DMS53 (cell line): Measurements from ENCODE around the gene DGKB.
A peak's percentile ranks its signal among the peaks of the same experiment; 100 is the strongest.

ENCODE experiments used
- DNase-seq: peaks from one replicate; lab custom pipeline; 2025; lab: John Stamatoyannopoulos, UW

DGKB gene

GRCh38 chr7:14760730-14761478 is 141.6 kb downstream of the DGKB start:
- DNase-seq, result no peak

- DNase-seq, result no peak
These were observed 142.8 kb downstream of the DGKB start for GRCh38 chr7:14759785-14760184.

- peak; percentile 77 for DNase-seq
These were observed 147.9 kb downstream of the DGKB start for GRCh38 chr7:14754631-14755030.

GRCh38 chr7:14752301-14752700 is 150.2 kb downstream of the DGKB start:
- no peak for DNase-seq

- DNase-seq, result no peak
These were observed 151.1 kb downstream of the DGKB start for GRCh38 chr7:14751461-14751860.

GRCh38 chr7:14748461-14748860 is 154.1 kb downstream of the DGKB start:
- DNase-seq, result peak; percentile 42

GRCh38 chr7:14747701-14748100 is 154.8 kb downstream of the DGKB start:
- DNase-seq, result no peak

GRCh38 chr7:14745076-14745475 is 157.5 kb downstream of the DGKB start:
- no peak for DNase-seq

GRCh38 chr7:14740606-14741005 is 161.9 kb downstream of the DGKB start:
- peak; percentile 36 for DNase-seq

GRCh38 chr7:14739841-14740185 is 162.7 kb downstream of the DGKB start:
- peak; percentile 87 for DNase-seq

GRCh38 chr7:14739168-14739840 is 163.2 kb downstream of the DGKB start:
- peak; percentile 87 for DNase-seq

- DNase-seq, result no peak
These were observed 164.5 kb downstream of the DGKB start for GRCh38 chr7:14738086-14738485.

- peak; percentile 61 for DNase-seq
These were observed 167.7 kb downstream of the DGKB start for GRCh38 chr7:14734839-14735321.

GRCh38 chr7:14720785-14721184 is 181.8 kb downstream of the DGKB start:
- no peak for DNase-seq

GRCh38 chr7:14717816-14718215 is 184.7 kb downstream of the DGKB start:
- peak; percentile 72 for DNase-seq

- no peak for DNase-seq
These were observed 185.4 kb downstream of the DGKB start for GRCh38 chr7:14717169-14717568.

GRCh38 chr7:14714161-14714728 is 188.3 kb downstream of the DGKB start:
- DNase-seq, result no peak

- peak; percentile 32 for DNase-seq
These were observed 204.3 kb downstream of the DGKB start for GRCh38 chr7:14698239-14698638.

- no peak for DNase-seq
These were observed 204.9 kb downstream of the DGKB start for GRCh38 chr7:14697684-14698083.

- DNase-seq, result peak; percentile 55
These were observed 210.9 kb downstream of the DGKB start for GRCh38 chr7:14691597-14692203.

GRCh38 chr7:14691034-14691433 is 211.5 kb downstream of the DGKB start:
- DNase-seq, result no peak

- DNase-seq, result no peak
These were observed 212.1 kb downstream of the DGKB start for GRCh38 chr7:14690486-14690885.

- no peak for DNase-seq
These were observed 212.5 kb downstream of the DGKB start for GRCh38 chr7:14690075-14690474.
